B cell (primary cell): ENCODE results near the gene HES5. TPM values are rescaled to one million over a fixed set of nuclear protein-coding genes. Genes with fewer than 3 reads are reported as not detected.

Experiments
- ATAC-seq: fragments of 200-7000 bp; cut with Tn5 transposase; one replicate; pipeline ENCODE4 v1.10.0; 2021; ENCODE audit warnings: low read depth, mild to moderate bottlenecking, moderate number of reproducible peaks, moderate library complexity
- CTCF ChIA-PET: fragments of 350-600 bp; sonication (Branson Sonifier 250); formaldehyde crosslinking; loops from one replicate; lab custom pipeline; 2021; ENCODE audit warnings: antibody characterized with exemption, inconsistent platforms; lab: Charles Lee
- POLR2A ChIA-PET: fragments of 350-600 bp; sonication (Branson Sonifier 250); formaldehyde crosslinking; loops from one replicate; lab custom pipeline; 2021; ENCODE audit warnings: antibody characterized with exemption; lab: Charles Lee
- DNase-seq: peaks from one replicate; pipeline ENCODE4 v3.0.0; 2013
- H2AFZ ChIP-seq: 2 replicates; pipeline ENCODE4 v1.6.1; 2012; ENCODE audit warnings: mild to moderate bottlenecking, low read depth, low read length; ENCODE audit not compliant: insufficient read depth, poor library complexity, severe bottlenecking
- H3K27ac ChIP-seq, 2 donors: 1 replicate in 1 of 2; 2 replicates in 1 of 2; pipeline ENCODE4 v1.5.1; 2012 to 2013; ENCODE audit warnings: low read length in 2 of 2, mild to moderate bottlenecking in 2 of 2, moderate library complexity in 1 of 2
- H3K27me3 ChIP-seq, 4 experiments: fragments of 200-600 bp in 1 of 4; sonication (generic) in 1 of 4; replicated peaks in 1 of 4; 1 replicate in 2 of 4; 2 replicates in 2 of 4; pipeline versions ENCODE4 v1.6.1 to v1.7.0; 2013 to 2016; ENCODE audit warnings: low read length in 3 of 4, mild to moderate bottlenecking in 2 of 4, mixed read lengths in 1 of 4, moderate library complexity in 1 of 4; ENCODE audit not compliant: insufficient read depth in 4 of 4, control insufficient read depth in 3 of 4; ENCODE audit errors: control extremely low read depth in 1 of 4
- H3K36me3 ChIP-seq, 2 experiments: replicated peaks in 1 of 2; 1 replicate in 1 of 2; 2 replicates in 1 of 2; pipeline versions ENCODE4 v1.6.1 to v1.7.1; 2013; ENCODE audit warnings: low read length in 1 of 2; ENCODE audit not compliant: insufficient read depth in 2 of 2, control insufficient read depth in 1 of 2; ENCODE audit errors: control extremely low read depth in 1 of 2, extremely low read depth in 1 of 2
- H3K4me1 ChIP-seq, 2 donors: fragments of 200-600 bp in 1 of 2; sonication (generic) in 1 of 2; 1 replicate in 1 of 2; 2 replicates in 1 of 2; pipeline versions ENCODE4 v1.5.1 to v1.6.1; 2013 to 2017; ENCODE audit warnings: low read length in 2 of 2; ENCODE audit not compliant: control insufficient read depth in 2 of 2, insufficient read depth in 2 of 2
- H3K4me2 ChIP-seq: replicated peaks from 2 replicates; pipeline ENCODE3; 2012; ENCODE audit warnings: mild to moderate bottlenecking, low read depth, low read length; ENCODE audit not compliant: poor library complexity, severe bottlenecking
- H3K4me3 ChIP-seq, 5 experiments: fragments of 200-600 bp in 1 of 5; sonication (generic) in 1 of 5; 1 replicate in 3 of 5; 2 replicates in 2 of 5; pipeline versions ENCODE4 v1.5.1 to v1.7.0; 2011 to 2016; ENCODE audit warnings: low read length in 4 of 5, mild to moderate bottlenecking in 4 of 5, low read depth in 2 of 5, control low read depth in 1 of 5, moderate library complexity in 1 of 5; ENCODE audit not compliant: insufficient read depth in 1 of 5; ENCODE audit errors: control extremely low read depth in 1 of 5, extremely low read depth in 1 of 5
- H3K79me2 ChIP-seq: fragments of 200-600 bp; sonication (generic); one replicate; pipeline ENCODE4 v1.6.0; 2016; ENCODE audit warnings: low read length; ENCODE audit not compliant: control insufficient read depth, insufficient read depth
- H3K9ac ChIP-seq: fragments of 200-600 bp; sonication (generic); 2 replicates; pipeline ENCODE4 v1.6.1; 2017; ENCODE audit warnings: mild to moderate bottlenecking, low read length, moderate library complexity
- H3K9me3 ChIP-seq, 3 donors: one replicate each; pipeline versions ENCODE4 v1.6.1 to v1.7.1; 2013; ENCODE audit warnings: low read length in 2 of 3; ENCODE audit not compliant: control insufficient read depth in 2 of 3, insufficient read depth in 1 of 3; ENCODE audit errors: control extremely low read depth in 1 of 3
- H4K20me1 ChIP-seq: 2 replicates; pipeline ENCODE4 v1.6.0; 2012; ENCODE audit warnings: mild to moderate bottlenecking, low read length; ENCODE audit not compliant: insufficient read depth, control insufficient read depth, poor library complexity, severe bottlenecking
- H3K27ac Mint-ChIP-seq: one replicate; pipeline ENCODE4 v1.8.0; 2021; ENCODE audit warnings: mixed read lengths
- H3K27me3 Mint-ChIP-seq: one replicate; pipeline ENCODE4 v1.8.0; 2021; ENCODE audit warnings: mixed read lengths
- H3K4me1 Mint-ChIP-seq: one replicate; pipeline ENCODE4 v1.8.0; 2021; ENCODE audit warnings: mixed read lengths
- H3K4me3 Mint-ChIP-seq: one replicate; pipeline ENCODE4 v1.8.0; 2021; ENCODE audit warnings: mixed read lengths
- H3K9me3 Mint-ChIP-seq: one replicate; pipeline ENCODE4 v1.8.0; 2022; ENCODE audit warnings: mixed read lengths; ENCODE audit not compliant: insufficient read depth
- EZH2 ChIP-seq: IDR thresholded peaks from 2 replicates; pipeline ENCODE4 v1.6.1; 2012; ENCODE audit warnings: borderline replicate concordance, low read depth, mild to moderate bottlenecking, moderate library complexity, low read length; ENCODE audit not compliant: insufficient read depth, poor library complexity, severe bottlenecking
- WGBS: methylation state at CpG from one replicate; pipeline ENCODE4 v1.1.5; 2013; ENCODE audit warnings: missing lambda C conversion rate; ENCODE audit not compliant: insufficient coverage; 5-methylcytosine and 5-hydroxymethylcytosine counted together
- intact Hi-C: fragments of 100-400 bp; cut with micrococcal nuclease; formaldehyde crosslinking; loops from one replicate; pipeline ENCODE4 v1.10.0; 2022
- polyA minus RNA-seq: library from RNA; depleted of rRNA, polyadenylated mRNA; stranded (reverse); fragments of >200 nt; gene quantifications from 2 replicates; pipeline ENCODE4 v1.2.3, GENCODE V29; 2012
- polyA plus RNA-seq: library from polyadenylated mRNA; depleted of rRNA; stranded (reverse); fragments of >200 nt; gene quantifications from 2 replicates; pipeline ENCODE4 v1.2.3, GENCODE V29; 2012
- total RNA-seq, 2 donors: library from RNA; stranded (reverse); fragments of 120-200 nt in 1 of 2; gene quantifications; 1 replicate in 1 of 2; 2 replicates in 1 of 2; pipeline versions ENCODE4 v1.2.3 to v1.2.4, GENCODE V29; 2013 to 2022
- TF ChIP-seq, protein P1 (sequence below): fragments of 200-600 bp; IDR thresholded peaks from one replicate; pipeline ENCODE4 v1.8.0; 2022; ENCODE audit warnings: antibody characterized with exemption, mild to moderate bottlenecking

The HES5 gene, protein sequence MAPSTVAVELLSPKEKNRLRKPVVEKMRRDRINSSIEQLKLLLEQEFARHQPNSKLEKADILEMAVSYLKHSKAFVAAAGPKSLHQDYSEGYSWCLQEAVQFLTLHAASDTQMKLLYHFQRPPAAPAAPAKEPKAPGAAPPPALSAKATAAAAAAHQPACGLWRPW
- total RNA-seq (not detected in 2 replicates), polyA plus RNA-seq (0.23 TPM in 1 of 2 replicates, not detected in the other), polyA minus RNA-seq (0.21 TPM in 1 of 2 replicates, not detected in the other)
- total RNA-seq (2013), result not detected

DNA sequence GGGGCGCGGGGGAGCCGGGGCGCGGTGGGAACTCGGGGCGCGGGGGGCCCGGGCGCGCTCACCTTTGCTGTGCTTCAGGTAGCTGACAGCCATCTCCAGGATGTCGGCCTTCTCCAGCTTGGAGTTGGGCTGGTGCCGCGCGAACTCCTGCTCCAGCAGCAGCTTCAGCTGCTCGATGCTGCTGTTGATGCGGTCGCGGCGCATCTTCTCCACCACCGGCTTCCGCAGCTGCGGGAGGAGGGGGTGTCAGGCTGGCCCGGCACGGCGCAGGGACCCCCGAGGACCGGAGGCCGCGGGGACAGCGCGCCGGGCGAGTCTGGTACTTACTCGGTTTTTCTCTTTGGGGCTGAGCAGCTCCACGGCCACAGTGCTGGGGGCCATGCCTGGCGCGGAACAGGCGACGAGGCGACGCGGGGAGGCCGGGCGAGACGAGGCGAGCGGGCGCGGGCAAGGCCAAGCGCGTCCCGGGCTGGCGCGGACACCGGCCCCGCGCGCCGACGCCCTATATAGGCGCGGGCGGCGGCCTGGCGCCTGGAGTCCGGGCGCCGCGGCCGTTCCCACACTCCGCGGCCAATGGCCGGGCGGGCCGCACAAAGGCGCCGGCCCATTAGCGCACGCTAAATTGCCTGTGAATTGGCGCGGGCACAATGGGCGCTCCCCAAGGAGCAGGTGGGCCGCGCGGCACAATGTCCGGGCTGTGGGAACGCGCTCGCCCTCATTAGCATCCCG lies at the start of gene HES5:
TSS of gene HES5 (minus strand) at position 480 of the 729 bp plus-strand sequence. CDS start at position 381, 99 bp downstream.
- peak; percentile 18 for TF ChIP-seq EZH2
- TF ChIP-seq, protein P1, sequence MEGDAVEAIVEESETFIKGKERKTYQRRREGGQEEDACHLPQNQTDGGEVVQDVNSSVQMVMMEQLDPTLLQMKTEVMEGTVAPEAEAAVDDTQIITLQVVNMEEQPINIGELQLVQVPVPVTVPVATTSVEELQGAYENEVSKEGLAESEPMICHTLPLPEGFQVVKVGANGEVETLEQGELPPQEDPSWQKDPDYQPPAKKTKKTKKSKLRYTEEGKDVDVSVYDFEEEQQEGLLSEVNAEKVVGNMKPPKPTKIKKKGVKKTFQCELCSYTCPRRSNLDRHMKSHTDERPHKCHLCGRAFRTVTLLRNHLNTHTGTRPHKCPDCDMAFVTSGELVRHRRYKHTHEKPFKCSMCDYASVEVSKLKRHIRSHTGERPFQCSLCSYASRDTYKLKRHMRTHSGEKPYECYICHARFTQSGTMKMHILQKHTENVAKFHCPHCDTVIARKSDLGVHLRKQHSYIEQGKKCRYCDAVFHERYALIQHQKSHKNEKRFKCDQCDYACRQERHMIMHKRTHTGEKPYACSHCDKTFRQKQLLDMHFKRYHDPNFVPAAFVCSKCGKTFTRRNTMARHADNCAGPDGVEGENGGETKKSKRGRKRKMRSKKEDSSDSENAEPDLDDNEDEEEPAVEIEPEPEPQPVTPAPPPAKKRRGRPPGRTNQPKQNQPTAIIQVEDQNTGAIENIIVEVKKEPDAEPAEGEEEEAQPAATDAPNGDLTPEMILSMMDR, result no peak
- intact Hi-C loops, result loop anchor here (5.0 kb wide), 1 partner anchor 613 kb away; the partner anchor contains the start of genes CALML6 and TMEM52
- H3K4me1 ChIP-seq, result peaks cover 34 to 42% of the 10 kb centered on the region in 2 donors
- Mint-ChIP-seq H3K4me1 (peaks cover 25% of the 10 kb centered on the region), H3K4me3 (peak within 1 kb of the TSS; percentile 87), H3K9me3 (no peaks in the 10 kb centered on the region), H3K27ac (peak within 1 kb of the TSS; percentile 74), H3K27me3 (peaks cover 8% of the 10 kb centered on the region)
- H3K9me3 ChIP-seq, result peaks cover 0 to 11% (median 0%) of the 10 kb centered on the region in 3 donors
- H2AFZ ChIP-seq, result peak within 1 kb of the TSS; percentile 74
- POLR2A ChIA-PET, result interaction anchor here (0.6 to 1.9 kb wide), 5 partner anchors 16 to 122 kb away, joined by 4 to 16 read pairs (median 5); partner anchors contain the start of gene PRXL2B
- peak within 1 kb of the TSS; percentile 58 for H3K9ac ChIP-seq
- H4K20me1 ChIP-seq, result peaks cover 28% of the 10 kb centered on the region
- no peaks in the 10 kb centered on the region for H3K36me3 ChIP-seq
- 2% methylated on average over 91 of the region's 91 CpGs for WGBS
- ATAC-seq, result no peak
- H3K4me3 ChIP-seq, result peak within 1 kb of the TSS in 4 of 5 experiments; percentile 31 to 61 (median 50)
- peak within 1 kb of the TSS; percentile 96 for H3K4me2 ChIP-seq
- CTCF ChIA-PET, result interaction anchor here (0.9 to 2.9 kb wide), 4 partner anchors 18 to 114 kb away, joined by 4 to 16 read pairs (median 6); partner anchors contain the start of gene TNFRSF14
- peaks cover 0 to 52% (median 21%) of the 10 kb centered on the region in 4 experiments for H3K27me3 ChIP-seq
- DNase-seq, result peak; percentile 57
- H3K79me2 ChIP-seq, result peaks cover 16% of the 10 kb centered on the region
- no peak within 1 kb of the TSS for H3K27ac ChIP-seq
